Measurements from ENCODE around the gene CHRNB1. TPM values are rescaled to one million over a fixed set of nuclear protein-coding genes. Genes with fewer than 3 reads are reported as not detected.

CHRNB1 gene
- total RNA-seq, 1 donor from 2014 or later, result 5.9 TPM

GRCh38 chr17:7415784-7416183, 29.1 kb upstream of the CHRNB1 start:
- H3K4me1 Mint-ChIP-seq, result no peaks in the 10 kb centered on the region
- ATAC-seq (ENCODE audit: low read depth) (no peak), DNase-seq (no peak)
- no peaks in the 10 kb centered on the region for H3K9me3 Mint-ChIP-seq
- CTCF ChIA-PET, result no interaction called here
- H3K4me3 Mint-ChIP-seq, result no peak overlapping the region
- TF ChIP-seq CTCF (IDR thresholded peaks at IDR 0.05), result no peak
- POLR2A ChIA-PET, result no interaction called here
- intact Hi-C loops (cut with micrococcal nuclease), result no loop called here
- H3K36me3 Mint-ChIP-seq (ENCODE audit: low read depth), result no peaks in the 10 kb centered on the region
- no peak overlapping the region for H3K27ac Mint-ChIP-seq
- peaks cover 3% of the 10 kb centered on the region for H3K27me3 Mint-ChIP-seq

DNA sequence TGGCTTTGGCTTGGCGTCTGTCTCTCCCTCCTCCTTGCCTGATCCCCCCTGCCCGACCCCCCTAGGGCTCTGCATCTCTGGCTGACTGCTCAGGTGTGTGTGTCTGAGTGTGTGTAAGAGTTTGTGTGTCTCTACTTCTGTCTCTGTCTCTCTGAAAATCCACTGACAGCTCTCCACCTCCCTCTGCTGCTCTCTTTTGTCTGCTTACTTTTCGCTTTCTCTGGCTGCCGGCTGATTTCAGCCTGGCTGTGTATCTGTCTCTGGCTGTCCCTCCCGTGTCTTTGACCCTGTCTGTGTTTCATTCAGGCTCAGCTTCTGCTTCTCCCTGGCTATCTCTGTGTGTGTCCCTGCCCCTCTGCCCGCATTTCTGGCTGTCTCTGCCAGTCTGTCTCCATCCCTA, 28.5 kb upstream of the CHRNB1 start:
- TF ChIP-seq CTCF (IDR thresholded peaks at IDR 0.05), result no peak
- intact Hi-C loops (cut with micrococcal nuclease), result no loop called here
- Mint-ChIP-seq H3K4me1 (no peaks in the 10 kb centered on the region), H3K9me3 (no peaks in the 10 kb centered on the region), H3K27ac (no peak overlapping the region), H3K4me3 (no peak overlapping the region), H3K27me3 (peaks cover 3% of the 10 kb centered on the region), H3K36me3 (ENCODE audit: low read depth) (no peaks in the 10 kb centered on the region)
- no peak for ATAC-seq (ENCODE audit: low read depth)
- no peak for DNase-seq
- ChIA-PET CTCF (no interaction called here), POLR2A (interaction anchor here (0.5 kb wide), 1 partner anchor 450 kb away, joined by 4 read pairs; no protein-coding TSS in a partner anchor)

DNA sequence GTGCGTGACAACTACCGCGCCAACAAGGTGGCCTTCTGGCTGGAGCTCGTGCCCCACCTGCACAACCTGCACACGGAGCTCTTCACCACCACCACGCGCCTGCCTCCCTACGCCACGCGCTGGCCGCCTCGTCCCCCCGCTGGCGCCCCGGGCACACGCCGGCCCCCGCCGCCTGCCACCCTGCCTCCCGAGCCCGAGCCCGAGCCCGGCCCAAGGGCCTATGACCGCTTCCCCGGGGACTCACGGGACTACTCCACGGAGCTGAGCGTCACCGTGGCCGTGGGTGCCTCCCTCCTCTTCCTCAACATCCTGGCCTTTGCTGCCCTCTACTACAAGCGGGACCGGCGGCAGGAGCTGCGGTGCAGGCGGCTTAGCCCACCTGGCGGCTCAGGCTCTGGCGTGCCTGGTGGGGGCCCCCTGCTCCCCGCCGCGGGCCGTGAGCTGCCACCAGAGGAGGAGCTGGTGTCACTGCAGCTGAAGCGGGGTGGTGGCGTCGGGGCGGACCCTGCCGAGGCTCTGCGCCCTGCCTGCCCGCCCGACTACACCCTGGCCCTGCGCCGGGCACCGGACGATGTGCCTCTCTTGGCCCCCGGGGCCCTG, 27.7 kb upstream of the CHRNB1 start:
- TF ChIP-seq CTCF (IDR thresholded peaks at IDR 0.05), result no peak
- Mint-ChIP-seq H3K27me3 (peaks cover 3% of the 10 kb centered on the region), H3K4me1 (no peaks in the 10 kb centered on the region), H3K36me3 (ENCODE audit: low read depth) (no peaks in the 10 kb centered on the region), H3K4me3 (no peak overlapping the region), H3K27ac (no peak overlapping the region), H3K9me3 (no peaks in the 10 kb centered on the region)
- no peak for ATAC-seq (ENCODE audit: low read depth)
- no peak for DNase-seq
- ChIA-PET CTCF (no interaction called here), POLR2A (interaction anchor here (0.5 kb wide), 1 partner anchor 449 kb away, joined by 4 read pairs; no protein-coding TSS in a partner anchor)
- intact Hi-C loops (cut with micrococcal nuclease), result no loop called here

- no peaks in the 10 kb centered on the region for H3K36me3 Mint-ChIP-seq (ENCODE audit: low read depth)
- H3K9me3 Mint-ChIP-seq, result no peaks in the 10 kb centered on the region
- H3K27ac Mint-ChIP-seq, result no peak overlapping the region
- no peaks in the 10 kb centered on the region for H3K4me1 Mint-ChIP-seq
- H3K27me3 Mint-ChIP-seq, result peaks cover 3% of the 10 kb centered on the region
- ChIA-PET CTCF (no interaction called here), POLR2A (interaction anchor here (0.6 kb wide), 1 partner anchor 173 kb away, joined by 3 read pairs; no protein-coding TSS in a partner anchor)
- ATAC-seq (ENCODE audit: low read depth) (no peak), DNase-seq (no peak)
- H3K4me3 Mint-ChIP-seq, result no peak overlapping the region
- intact Hi-C loops (cut with micrococcal nuclease), result no loop called here
- no peak for TF ChIP-seq CTCF (IDR thresholded peaks at IDR 0.05)
These were observed 26.2 kb upstream of the CHRNB1 start for GRCh38 chr17:7418472-7419152.

- H3K4me3 Mint-ChIP-seq, result no peak within 1 kb of the TSS
- intact Hi-C loops (cut with micrococcal nuclease), result no loop called here
- CTCF ChIA-PET, result no interaction called here
These were observed 24.8 kb upstream of the CHRNB1 start, which contains the start of gene SPEM1 for GRCh38 chr17:7419819-7420610. Gene SPEM1 (plus strand): TSS chr17:7420324. CDS start chr17:7420385, 61 bp downstream.

More at GRCh38 chr17:7419819-7420610, 24.8 kb upstream of the CHRNB1 start, which contains the start of gene SPEM1:
- Mint-ChIP-seq H3K27ac (no peak within 1 kb of the TSS), H3K36me3 (ENCODE audit: low read depth) (no peaks in the 10 kb centered on the region), H3K4me1 (no peaks in the 10 kb centered on the region), H3K9me3 (no peaks in the 10 kb centered on the region), H3K27me3 (peaks cover 6% of the 10 kb centered on the region)
- POLR2A ChIA-PET, result interaction anchor here (0.9 kb wide), 1 partner anchor 16 kb away, joined by 4 read pairs; the partner anchor contains the start of gene TMEM256
- DNase-seq (no peak), ATAC-seq (ENCODE audit: low read depth) (no peak)
- no peak for TF ChIP-seq CTCF (IDR thresholded peaks at IDR 0.05)
